CD4-positive, alpha-beta T cell treated with Interleukin-4 for 4 hours (primary cell): ENCODE results near the gene MGST2.

ENCODE experiments used
- DNase-seq: peaks from one replicate; pipeline ENCODE4 v3.0.0-alpha.2; 2020

MGST2 gene

GRCh38 chr4:139745111-139745639, 79.6 kb downstream of the MGST2 start:
- DNase-seq = no peak

GRCh38 chr4:139746431-139747171, 81.0 kb downstream of the MGST2 start:
- DNase-seq = no peak

- DNase-seq = no peak
These were observed 83.7 kb downstream of the MGST2 start for GRCh38 chr4:139749338-139749737.

- no peak for DNase-seq
These were observed 84.3 kb downstream of the MGST2 start for GRCh38 chr4:139749835-139750498.

GRCh38 chr4:139753686-139754085, 88.1 kb downstream of the MGST2 start:
- no peak for DNase-seq
